NCI-H446 (cell line): Measurements from ENCODE around the gene ACTA2.

Experiments
- DNase-seq, 2 experiments: peaks; one replicate each; lab custom pipeline; 2025; lab: John Stamatoyannopoulos, UW

ACTA2 gene

GRCh38 chr10:88952647-88953111 lies at the start of gene ACTA2:
TSS of gene ACTA2 (minus strand) at chr10:88952773. CDS start at chr10:88948930, 3,843 bp downstream.
- peak; percentile 38 to 65 for DNase-seq

GRCh38 chr10:89001729-89002072 lies 49.1 kb upstream of the ACTA2 start:
- no peak for DNase-seq

- DNase-seq, result no peak
These were observed 48.6 kb upstream of the ACTA2 start for GRCh38 chr10:89001024-89001728.

- no peak for DNase-seq
These were observed 47.1 kb upstream of the ACTA2 start for GRCh38 chr10:88999625-89000024.

- no peak for DNase-seq
These were observed 44.4 kb upstream of the ACTA2 start for GRCh38 chr10:88996927-88997326.

- DNase-seq, result no peak
These were observed 42.7 kb upstream of the ACTA2 start for GRCh38 chr10:88995156-88995876.

- DNase-seq, result no peak
These were observed 41.4 kb upstream of the ACTA2 start for GRCh38 chr10:88994019-88994418.

GRCh38 chr10:88992921-88993524 lies 40.5 kb upstream of the ACTA2 start:
- DNase-seq, result no peak

- DNase-seq, result no peak
These were observed 39.3 kb upstream of the ACTA2 start for GRCh38 chr10:88991899-88992320.

- peak in 1 of 2 experiments; percentile 21 for DNase-seq
These were observed 38.8 kb upstream of the ACTA2 start for GRCh38 chr10:88991161-88991898.

- no peak for DNase-seq
These were observed 38.0 kb upstream of the ACTA2 start, which contains the start of gene FAS for GRCh38 chr10:88990384-88991160. TSS of gene FAS (plus strand) at chr10:88990798. CDS start at chr10:88990877, 79 bp downstream.

- DNase-seq, result no peak
These were observed 37.3 kb upstream of the ACTA2 start for GRCh38 chr10:88989824-88990383.

GRCh38 chr10:88989423-88989822 lies 36.9 kb upstream of the ACTA2 start:
- no peak for DNase-seq

- no peak for DNase-seq
These were observed 35.3 kb upstream of the ACTA2 start for GRCh38 chr10:88987840-88988239.

- no peak for DNase-seq
These were observed 34.7 kb upstream of the ACTA2 start for GRCh38 chr10:88987243-88987725.

- peak in 1 of 2 experiments; percentile 50 for DNase-seq
These were observed 34.1 kb upstream of the ACTA2 start for GRCh38 chr10:88986549-88987242.

- DNase-seq, result no peak
These were observed 32.0 kb upstream of the ACTA2 start for GRCh38 chr10:88984525-88984924.

- no peak for DNase-seq
These were observed 31.4 kb upstream of the ACTA2 start for GRCh38 chr10:88983939-88984338.

GRCh38 chr10:88983206-88983605 lies 30.6 kb upstream of the ACTA2 start:
- no peak for DNase-seq

- DNase-seq, result no peak
These were observed 29.8 kb upstream of the ACTA2 start for GRCh38 chr10:88982366-88982765.
